Activated gamma-delta T cell treated with Interleukin-2 at 50 U/mL for 16 hours (primary cell): Measurements from ENCODE around the gene IQSEC2.

Source experiments
- DNase-seq: peaks from one replicate; pipeline ENCODE4 v3.0.0-alpha.2; 2020

IQSEC2 gene

DNA sequence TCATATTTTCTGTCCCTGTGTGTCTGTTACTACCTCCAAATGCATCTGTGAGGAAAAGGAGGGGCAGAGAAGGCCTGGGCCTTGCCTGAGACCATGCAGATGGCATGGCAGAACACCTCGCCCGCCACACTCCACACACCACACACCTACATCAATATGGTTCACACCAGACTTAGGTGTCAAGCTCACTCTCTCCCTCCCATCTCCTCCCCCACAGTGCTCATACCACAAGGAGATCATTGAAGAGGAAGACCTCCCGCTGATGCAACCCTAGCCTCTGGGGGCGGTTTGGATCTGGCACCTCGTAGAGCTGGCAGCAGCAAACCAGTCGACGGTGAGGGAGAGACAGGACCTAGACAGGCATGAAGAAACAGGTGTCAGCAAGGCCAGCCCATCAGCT lies 39.8 kb downstream of the IQSEC2 start:
- DNase-seq = no peak

DNA sequence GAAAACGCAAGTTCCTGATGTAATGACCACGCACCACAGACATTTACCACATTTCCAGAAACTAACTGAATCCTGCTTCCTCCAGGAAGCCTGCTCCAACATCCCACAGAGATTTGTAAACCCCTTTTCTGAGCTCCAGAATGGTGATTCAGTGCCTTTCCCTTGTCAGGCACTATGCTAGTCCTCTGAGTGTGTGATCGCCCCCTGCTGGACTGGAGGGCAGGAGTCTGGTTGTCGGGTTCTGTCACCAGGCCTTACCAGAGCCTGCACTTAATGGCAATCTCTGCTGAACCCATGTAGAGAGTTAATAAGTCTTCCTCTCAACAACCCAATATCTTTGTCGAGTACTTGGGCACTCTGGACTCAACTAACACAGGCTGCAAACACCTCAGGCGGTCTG lies 41.9 kb downstream of the IQSEC2 start:
- DNase-seq = peak; percentile 55

DNA sequence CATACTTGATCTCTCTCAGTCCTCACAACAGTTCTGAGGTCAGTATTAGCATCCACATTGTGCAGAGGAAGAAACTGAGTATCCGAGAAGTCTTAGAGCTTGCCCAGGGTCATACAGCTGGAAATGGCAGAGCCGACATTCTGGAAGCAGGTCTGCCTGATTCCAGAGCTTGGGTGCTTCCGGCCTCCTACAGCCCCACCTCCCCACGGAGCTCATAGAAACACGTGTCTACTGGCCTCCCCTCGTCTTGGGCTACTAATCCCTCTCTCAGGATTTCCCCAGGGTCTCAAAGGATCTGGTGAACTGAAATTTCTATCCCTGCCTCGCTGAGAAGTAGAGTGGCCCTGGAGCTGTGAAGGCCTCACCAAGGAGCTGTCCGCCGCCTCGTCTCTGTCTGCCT lies 44.3 kb downstream of the IQSEC2 start:
- DNase-seq = no peak

DNA sequence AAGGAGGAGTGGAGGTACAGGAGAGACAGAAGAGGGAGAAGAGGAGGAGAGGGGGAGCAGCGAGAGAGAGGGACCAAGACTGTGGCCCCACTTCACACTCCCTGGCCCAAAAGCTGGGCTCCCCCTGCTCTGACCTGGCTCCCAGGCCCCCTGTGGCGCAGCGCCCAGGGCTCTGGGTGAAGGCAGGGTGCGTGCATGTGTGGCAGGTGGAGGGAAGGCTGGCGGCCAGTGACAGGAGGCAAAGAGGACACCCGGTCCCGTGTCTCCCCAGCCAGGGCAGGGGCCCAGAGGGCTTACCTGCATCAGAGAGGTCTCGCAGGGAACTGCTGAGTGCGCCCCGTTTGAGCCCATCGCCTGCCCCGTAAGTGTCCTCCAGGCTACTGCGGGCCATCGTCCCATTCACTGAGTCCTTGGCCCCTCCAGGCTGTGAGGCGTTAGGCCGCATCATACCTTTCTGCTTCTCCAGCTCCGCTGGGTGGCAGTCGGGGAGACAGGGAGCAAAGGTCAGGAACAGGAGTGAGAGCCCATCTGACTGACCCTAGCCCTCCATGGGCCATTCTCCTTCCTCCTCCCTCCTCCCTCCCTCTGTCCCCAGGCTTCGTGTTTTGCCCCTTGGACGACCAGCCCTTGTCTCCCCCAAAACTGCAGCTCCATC lies 45.2 kb downstream of the IQSEC2 start:
- DNase-seq = no peak

DNA sequence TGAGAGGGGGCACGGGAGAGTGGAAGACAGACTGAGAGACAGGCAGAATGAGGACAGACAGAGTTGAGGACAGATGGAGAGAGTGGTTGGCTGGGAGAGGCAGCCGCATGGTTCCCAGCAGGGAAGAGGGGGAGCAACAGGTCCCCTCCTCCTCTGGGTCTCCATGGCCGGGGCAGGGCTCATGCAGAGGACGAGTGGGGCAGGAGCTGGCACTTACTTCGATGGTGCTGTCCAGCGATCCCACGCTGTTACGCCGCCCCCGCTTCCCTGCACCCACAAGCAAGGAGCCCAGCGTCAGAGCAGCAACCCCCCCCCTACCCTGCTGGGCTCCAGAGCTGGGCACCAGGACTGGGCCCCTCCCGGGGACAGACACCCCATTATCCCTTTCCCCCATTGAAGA lies 45.8 kb downstream of the IQSEC2 start:
- DNase-seq = no peak

DNA sequence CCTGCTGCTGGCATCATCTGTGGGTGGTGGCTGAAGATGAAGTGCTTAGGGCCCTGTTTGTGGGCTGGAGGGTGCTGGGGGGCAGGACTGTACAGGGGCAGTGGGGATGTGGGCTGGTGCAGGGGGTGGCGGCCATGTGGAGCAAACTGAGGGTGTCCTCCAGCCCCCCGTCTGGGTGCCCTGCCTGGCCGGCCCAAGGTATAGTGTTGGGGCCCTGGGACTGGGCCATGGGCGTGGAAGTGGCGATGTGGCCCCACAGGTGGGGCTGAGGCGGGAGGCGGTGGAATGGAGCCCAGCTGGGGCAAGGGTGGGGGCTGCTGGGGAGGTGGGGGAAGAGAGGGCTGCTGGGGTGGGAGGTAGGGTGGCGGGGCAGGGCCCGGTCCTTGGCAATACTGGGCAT lies 46.9 kb downstream of the IQSEC2 start:
- DNase-seq = no peak

DNA sequence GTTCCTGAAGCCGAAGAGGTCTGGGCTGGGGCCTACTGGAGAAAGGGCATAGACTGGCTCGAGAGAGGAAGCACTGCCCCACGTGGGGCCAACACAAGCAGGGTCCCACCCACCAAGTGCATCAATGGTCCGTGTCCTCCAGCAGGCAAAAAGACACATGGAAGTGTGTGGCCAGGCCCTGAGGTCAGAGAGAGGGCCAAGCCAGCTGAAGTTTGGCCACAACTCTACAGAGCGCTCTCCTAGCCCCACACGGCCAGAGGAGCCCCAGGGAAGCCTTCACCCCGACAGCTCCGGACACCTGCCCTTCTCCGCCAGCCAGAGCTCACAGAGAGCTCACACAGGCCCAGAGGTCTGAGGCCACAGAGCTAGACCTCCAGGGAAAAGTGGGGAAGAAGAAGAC lies 47.8 kb downstream of the IQSEC2 start:
- DNase-seq = no peak

DNA sequence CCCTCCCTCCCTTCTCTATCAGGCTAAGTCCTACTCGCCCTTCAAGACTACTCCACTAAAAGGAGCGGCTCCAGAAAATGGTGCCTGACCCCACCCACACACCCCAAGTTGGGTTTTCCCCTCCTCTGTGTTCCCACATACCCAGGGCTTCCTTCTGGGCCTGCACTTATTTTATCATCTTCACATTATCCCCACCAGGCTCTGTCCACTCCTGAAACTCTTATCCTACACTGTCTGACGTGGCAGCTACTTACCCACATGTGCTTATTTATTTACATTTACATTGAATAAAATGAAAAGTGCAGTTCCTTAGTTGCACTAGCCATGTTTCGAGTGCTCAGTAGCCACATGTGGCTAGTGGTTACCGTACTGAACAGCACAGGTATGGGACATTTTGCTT lies 51.3 kb downstream of the IQSEC2 start:
- DNase-seq = no peak

DNA sequence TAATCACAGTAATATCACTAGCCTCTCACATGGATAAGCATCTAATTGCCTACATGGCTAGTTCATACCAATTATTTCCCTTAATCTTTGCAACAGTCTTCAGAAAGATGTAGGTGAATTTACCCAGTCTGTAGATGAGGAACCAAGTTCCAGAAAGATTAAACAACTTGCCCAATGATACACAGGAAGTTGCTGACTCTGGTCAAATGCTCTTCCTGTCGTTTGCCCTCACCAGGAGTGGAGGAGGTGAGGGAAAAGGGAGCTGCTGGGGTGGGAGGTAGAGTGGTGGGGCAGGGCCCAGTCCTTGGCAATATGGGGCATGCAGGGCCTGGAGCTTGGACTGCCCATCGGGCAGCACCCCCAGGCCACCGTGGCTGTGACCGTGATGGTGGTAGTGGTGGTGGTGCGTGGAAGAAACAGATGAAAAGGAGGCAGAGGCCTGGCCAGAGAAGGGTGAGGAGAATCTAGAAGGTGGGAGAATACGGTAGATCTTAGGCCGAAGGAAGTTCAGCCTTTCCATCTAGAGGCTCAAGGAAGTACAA lies 54.1 kb downstream of the IQSEC2 start:
- no peak for DNase-seq

DNA sequence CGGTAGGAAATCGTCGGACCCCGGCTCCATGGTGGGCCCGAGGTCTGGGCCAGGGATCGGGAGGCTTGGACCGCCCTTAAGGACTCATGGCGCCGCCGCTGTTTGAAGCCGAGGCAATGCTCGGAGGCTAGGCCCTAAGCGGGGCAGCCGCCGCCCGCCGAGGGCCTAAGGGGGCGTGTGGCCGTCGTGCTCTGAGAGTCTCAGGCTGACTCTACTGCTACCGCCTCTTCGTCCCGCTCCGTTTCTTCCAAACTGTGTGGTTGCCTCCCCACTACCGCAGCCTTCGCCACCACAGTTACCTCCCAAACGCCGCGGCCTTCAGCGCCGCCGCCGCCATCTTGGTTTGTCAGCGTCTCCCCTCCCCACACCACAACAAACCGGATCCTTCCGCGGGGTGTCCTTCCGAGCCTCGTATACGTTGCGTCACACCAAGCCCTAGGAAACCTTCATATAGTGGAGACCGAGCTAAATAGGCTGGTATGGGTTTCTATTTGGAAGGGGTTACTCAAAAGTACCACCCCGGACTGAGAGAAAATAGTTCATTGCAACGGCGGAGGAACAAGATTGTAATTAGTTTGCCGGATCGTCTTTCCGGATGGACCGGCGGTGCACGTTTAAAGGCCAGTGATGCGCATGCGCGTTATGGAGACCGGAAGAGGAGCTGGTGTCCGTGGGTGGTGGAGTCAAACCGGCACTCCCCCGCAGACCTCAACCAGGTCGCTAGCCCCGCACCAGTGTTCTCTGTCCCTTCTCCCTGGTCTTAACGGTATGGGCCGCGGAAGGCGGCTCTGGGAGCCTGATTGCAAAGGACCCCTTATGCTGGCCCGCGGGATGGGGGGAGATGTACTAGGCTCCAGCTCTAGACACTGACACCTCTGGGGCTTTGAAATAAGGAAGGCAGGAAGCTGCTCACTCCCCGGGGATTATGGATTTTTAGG lies 56.3 kb downstream of the IQSEC2 start, which contains the start of gene KDM5C:
Gene KDM5C, minus strand, starts transcription at position 348 of the 938 bp plus-strand sequence. Its CDS starts 318 bp downstream, at position 30.
- DNase-seq = peak; percentile 92

DNA sequence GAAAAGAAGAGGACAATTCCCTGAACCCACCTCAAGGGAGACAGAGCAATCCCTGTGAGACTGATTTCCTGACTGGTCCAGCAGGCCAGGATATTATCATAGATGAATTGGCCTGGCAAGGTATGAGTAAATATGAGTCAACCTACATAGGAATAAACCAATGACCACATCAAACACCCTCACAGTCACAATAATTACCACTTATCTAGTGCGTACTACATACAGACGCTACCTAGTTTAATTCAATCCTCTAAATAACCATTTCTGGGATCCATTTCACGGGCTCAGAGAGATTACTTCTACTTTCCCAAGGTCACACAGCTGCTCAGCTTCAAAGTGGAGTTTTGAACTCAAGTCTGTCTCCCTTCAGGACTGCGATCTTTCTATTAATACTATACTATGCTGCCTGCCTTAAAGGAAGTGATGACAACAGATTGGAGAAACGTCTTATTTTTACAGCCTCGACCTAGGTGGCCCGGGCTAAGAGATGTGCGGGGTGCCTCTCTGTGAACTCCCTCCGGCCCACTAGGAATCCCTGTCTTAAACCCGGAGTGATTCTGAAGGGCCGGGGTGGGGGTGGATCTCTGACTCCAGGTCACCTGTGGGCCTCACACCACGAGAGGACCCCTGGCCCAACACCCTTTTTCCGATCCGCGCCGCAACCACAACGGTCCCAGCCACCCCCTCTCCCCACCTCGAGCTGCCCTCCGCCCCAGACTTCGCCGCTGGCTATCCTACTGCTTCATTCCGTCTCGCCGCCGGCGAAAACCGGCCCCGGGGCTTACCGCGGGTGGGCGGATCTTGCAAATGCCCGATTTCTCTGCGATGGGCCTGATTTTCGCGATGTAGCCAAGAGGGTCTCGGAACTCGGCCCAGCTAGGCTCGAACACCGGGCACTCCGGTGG lies 57.2 kb downstream of the IQSEC2 start:
- peak; percentile 18 for DNase-seq

DNA sequence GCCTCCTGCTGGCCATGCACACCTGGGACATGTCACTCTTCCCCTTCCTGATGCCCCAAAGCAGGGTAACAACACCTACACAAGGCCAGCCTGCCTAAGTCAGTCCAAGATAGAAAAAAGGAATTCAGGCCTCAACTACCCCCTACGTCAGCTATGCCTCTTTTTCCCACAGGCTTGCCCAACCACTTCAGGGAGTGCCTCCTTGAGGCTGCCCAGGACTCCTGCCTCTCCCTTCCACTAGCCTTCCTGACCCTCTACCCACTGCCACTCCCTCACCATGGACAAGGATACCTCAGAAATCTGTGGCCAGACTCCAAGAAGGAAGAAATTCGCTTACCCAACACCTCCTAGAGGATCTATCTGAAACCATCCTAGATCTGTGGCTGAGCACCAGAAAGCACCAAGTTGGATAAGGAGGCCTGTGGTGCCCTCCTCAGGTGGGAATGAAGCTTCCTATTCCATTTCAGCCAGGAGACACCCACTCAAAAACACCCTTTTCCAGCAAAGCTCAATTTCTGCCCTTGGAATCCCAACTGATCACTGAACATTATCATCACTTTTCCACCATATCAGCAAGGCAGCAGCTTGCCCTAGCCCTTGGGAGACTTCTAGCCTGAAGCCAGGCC lies 58.2 kb downstream of the IQSEC2 start:
- no peak for DNase-seq
